Activated CD8-positive, alpha-beta memory T cell treated with anti-CD3 and anti-CD28 coated beads for 1 hour (primary cell): ENCODE measurements around the gene LTC4S.

Experiments used
- DNase-seq, 2 donors: peaks; one replicate each; pipeline ENCODE4 v3.0.0-alpha.2; 2020; ENCODE audit warnings: low read depth in 1 of 2; ENCODE audit errors: extremely low read depth in 1 of 2

LTC4S gene

DNA sequence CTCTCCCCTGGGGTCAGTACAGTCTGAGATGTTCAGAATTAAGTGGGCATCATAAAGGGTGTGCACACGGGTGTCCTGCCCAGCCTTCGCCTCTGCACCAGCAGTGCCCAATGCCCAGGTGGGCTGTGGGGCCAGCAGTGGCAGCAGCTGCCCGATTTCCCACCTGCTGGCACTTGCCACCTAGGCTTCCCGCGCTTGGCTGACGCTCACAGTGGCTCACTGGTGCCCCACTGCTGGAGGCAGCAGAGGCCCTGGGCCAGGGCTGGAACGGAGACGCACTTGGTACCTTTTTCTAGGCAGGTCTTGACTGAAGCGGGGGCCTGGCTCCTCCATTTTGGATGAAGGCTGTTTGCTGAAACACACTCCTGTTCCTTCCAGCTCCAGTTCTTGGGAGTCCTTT, 47.8 kb downstream of the LTC4S start:
- DNase-seq: no peak
